Neutrophil (primary cell): ENCODE results near the gene MVD.

Experiments used
- H3K27ac ChIP-seq: fragments of 200-600 bp; sonication (generic); 2 replicates; pipeline ENCODE4 v1.5.1; 2016; ENCODE audit warnings: mild to moderate bottlenecking, moderate library complexity
- H3K27me3 ChIP-seq: fragments of 200-600 bp; sonication (generic); 2 replicates; pipeline ENCODE4 v1.6.0; 2016; ENCODE audit warnings: mild to moderate bottlenecking
- H3K36me3 ChIP-seq: fragments of 200-600 bp; sonication (generic); 2 replicates; pipeline ENCODE4 v1.5.1; 2017
- H3K4me1 ChIP-seq, 2 experiments: fragments of 200-600 bp in 1 of 2; sonication (generic) in 1 of 2; 1 replicate in 1 of 2; 2 replicates in 1 of 2; pipeline versions ENCODE4 v1.5.1 to v1.6.1; 2013 to 2016; ENCODE audit warnings: low read depth in 1 of 2, low read length in 1 of 2, mild to moderate bottlenecking in 1 of 2, moderate library complexity in 1 of 2; ENCODE audit not compliant: control insufficient read depth in 1 of 2, insufficient read depth in 1 of 2
- H3K4me3 ChIP-seq, 2 experiments: fragments of 200-600 bp in 1 of 2; sonication (generic) in 1 of 2; 1 replicate in 1 of 2; 2 replicates in 1 of 2; pipeline ENCODE4 v1.5.1; 2013 to 2016; ENCODE audit warnings: low read depth in 1 of 2, low read length in 1 of 2, mild to moderate bottlenecking in 1 of 2, moderate library complexity in 1 of 2
- H3K9me3 ChIP-seq: fragments of 200-600 bp; sonication (generic); 2 replicates; pipeline ENCODE4 v1.5.1; 2016
- TF ChIP-seq, protein P1 (sequence below): fragments of 200-600 bp; sonication (generic); IDR thresholded peaks from 2 replicates; pipeline ENCODE4 v1.5.1; 2016; ENCODE audit warnings: antibody characterized with exemption

MVD gene

DNA sequence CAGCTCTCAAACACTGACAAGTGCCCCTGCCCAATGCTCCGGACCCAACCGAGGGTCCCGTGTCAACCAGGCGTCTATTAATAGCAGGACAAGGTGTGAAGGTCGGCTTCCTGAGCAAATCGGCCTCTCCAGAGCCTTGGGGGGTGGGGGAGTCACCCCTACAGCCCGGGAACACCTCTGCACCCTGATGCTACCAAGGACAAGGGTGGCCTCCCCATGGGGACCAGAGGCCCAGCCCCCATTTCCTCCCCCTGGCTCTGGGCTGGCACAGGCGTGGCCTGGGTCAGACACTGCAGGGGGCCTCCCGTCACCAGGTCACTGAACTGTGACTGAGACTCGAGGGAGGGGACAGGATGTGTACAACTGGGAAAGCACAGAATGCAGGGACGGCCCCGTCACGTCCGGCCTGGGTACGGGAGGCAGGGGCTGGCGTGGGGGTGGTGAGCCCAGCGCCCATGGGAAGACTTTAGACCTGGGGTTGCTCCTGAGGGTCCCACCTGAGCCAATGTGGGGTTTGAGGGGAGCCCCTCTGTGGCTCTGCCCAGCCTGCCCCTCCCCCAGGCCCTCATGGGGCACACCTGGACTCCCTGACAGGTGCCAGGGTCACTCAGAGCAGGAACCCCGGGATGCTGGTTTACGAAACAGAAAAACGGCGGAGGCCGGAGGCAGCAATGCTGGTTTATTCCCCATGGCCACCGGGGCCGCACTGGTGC is 11.5 kb downstream of the MVD start:
- Histone ChIP-seq H3K27ac (peak overlapping the region; percentile 95), H3K36me3 (peaks cover 27% of the 10 kb centered on the region), H3K9me3 (no peaks in the 10 kb centered on the region), H3K27me3 (no peaks in the 10 kb centered on the region), H3K4me1 (peaks cover 43 to 48% of the 10 kb centered on the region in 2 experiments), H3K4me3 (peak overlapping the region; percentile 78 to 93)
- TF ChIP-seq, protein P1, sequence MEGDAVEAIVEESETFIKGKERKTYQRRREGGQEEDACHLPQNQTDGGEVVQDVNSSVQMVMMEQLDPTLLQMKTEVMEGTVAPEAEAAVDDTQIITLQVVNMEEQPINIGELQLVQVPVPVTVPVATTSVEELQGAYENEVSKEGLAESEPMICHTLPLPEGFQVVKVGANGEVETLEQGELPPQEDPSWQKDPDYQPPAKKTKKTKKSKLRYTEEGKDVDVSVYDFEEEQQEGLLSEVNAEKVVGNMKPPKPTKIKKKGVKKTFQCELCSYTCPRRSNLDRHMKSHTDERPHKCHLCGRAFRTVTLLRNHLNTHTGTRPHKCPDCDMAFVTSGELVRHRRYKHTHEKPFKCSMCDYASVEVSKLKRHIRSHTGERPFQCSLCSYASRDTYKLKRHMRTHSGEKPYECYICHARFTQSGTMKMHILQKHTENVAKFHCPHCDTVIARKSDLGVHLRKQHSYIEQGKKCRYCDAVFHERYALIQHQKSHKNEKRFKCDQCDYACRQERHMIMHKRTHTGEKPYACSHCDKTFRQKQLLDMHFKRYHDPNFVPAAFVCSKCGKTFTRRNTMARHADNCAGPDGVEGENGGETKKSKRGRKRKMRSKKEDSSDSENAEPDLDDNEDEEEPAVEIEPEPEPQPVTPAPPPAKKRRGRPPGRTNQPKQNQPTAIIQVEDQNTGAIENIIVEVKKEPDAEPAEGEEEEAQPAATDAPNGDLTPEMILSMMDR = no peak

DNA sequence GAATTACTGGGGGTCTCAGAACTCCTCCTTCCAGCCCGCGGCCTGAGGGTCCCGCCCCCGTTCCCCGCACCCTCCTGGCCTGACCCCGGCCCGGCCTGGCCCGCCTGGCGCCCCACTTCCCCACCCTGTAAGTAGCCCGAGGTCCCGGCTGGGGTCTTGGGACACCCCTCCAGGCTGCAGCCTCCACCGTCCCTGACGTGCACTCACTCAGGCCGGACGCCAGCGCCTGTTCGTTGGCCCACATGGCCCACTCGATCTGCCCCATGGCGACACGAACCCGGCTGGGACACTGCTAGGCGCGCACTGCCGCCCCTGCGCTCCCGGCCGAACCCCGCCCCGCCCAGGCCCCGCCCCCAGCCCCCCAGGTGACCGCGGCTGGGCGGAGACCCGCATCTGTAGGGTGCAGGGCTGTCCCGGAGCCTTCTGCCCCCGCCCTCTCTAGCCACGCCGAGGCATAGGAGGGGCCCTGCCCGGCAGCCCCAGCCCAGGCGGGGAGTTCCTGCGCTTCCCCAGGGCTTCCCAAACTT is 12.1 kb downstream of the MVD start, which contains the start of gene CYBA:
TSS of gene CYBA (minus strand) at position 305 of the 527 bp plus-strand sequence. CDS start at position 265, 40 bp downstream.
- Histone ChIP-seq H3K36me3 (peaks cover 33% of the 10 kb centered on the region), H3K9me3 (no peaks in the 10 kb centered on the region), H3K27ac (peak within 1 kb of the TSS; percentile 95), H3K4me1 (peaks cover 43 to 49% of the 10 kb centered on the region in 2 experiments), H3K4me3 (peak within 1 kb of the TSS; percentile 78 to 93), H3K27me3 (no peaks in the 10 kb centered on the region)
- TF ChIP-seq, protein P1 = no peak

DNA sequence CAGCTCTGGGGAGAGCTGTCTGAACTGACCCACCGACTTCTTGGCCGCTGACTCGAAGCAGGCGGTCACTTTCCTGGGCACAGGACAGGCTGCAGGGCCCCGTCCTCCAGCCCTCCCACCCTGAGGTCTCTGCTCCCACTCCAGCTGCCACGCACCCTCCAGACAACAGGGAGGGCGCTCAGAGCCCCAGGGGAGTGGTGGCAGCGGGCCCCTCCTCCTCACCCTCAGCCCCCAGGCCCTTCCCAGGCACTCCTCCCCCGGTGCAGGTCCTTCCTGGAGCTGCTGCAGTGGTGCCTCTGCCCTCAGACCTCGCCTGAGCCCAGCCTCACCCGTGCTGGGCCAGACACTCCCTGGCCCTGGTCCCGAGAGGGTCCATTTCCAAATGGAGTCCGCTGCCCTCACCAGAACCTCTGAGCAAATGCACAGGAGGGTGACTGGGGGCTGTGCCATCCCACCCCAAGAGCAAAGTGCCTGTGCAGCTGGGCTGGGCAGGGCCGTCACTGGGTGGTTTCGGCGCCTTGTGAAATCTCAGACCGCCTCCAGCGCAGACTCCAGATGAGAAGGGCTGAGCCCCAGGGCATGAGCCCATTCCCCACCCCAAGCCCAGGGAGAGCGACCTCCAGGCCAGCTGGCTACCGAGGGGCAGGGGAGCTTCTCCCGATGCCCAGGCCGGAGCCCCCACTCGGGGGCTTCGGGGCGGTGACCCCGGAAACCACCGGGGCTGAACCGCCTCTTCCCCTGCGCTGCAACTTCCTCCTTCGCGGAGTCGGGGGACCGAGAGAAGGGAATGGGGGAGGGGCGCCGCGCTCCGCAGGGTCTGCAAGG is 12.8 kb downstream of the MVD start:
- peaks cover 43 to 55% of the 10 kb centered on the region in 2 experiments for H3K4me1 ChIP-seq
- peak overlapping the region; percentile 95 for H3K27ac ChIP-seq
- H3K36me3 ChIP-seq = peaks cover 40% of the 10 kb centered on the region
- no peaks in the 10 kb centered on the region for H3K9me3 ChIP-seq
- TF ChIP-seq, protein P1 = no peak
- H3K27me3 ChIP-seq = no peaks in the 10 kb centered on the region
- H3K4me3 ChIP-seq = peak overlapping the region; percentile 78 to 93

DNA sequence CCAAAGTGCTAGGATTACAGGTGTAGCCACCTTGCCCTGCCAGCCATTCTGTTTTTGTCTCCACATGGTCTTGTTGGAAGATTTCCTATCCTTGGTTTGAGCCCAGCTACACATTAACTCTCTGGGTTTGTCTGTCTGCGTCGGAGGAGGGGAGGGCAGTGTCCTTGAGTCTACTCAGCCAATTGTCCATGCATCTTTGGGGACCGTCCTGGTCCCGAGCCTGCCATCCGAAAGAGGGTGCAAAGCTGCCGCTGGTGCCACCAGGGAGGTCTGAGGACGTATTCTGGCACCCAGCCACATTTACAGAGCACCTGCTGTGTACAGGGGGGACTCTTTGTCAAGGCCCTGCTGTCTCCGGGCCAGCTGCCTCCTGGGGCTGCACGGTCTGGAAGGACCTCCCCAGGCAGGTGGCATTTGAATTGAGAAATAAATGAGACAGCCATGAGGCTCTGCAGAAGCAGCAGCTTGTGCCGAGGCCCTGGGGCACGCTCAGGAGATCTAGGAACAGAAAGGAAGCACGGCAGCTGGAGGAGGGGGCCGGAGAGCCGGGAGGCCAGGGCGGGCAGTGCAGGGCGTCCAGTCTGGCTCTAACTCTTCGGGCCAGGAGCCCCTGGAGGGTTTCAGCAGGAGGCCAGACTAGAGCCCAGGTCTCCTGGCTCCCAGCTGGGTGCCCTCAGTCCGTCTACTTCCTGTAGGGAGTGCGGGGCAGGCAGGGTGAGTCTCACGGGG is 13.5 kb downstream of the MVD start:
- H3K36me3 ChIP-seq = peaks cover 47% of the 10 kb centered on the region
- TF ChIP-seq, protein P1 = no peak
- H3K27me3 ChIP-seq = no peaks in the 10 kb centered on the region
- H3K27ac ChIP-seq = peak overlapping the region; percentile 95
- H3K4me1 ChIP-seq = peaks cover 43 to 55% of the 10 kb centered on the region in 2 experiments
- H3K4me3 ChIP-seq = peak overlapping the region; percentile 78 to 93
- no peaks in the 10 kb centered on the region for H3K9me3 ChIP-seq
